Measurements from ENCODE around the gene PTPRD.

PTPRD gene

DNA sequence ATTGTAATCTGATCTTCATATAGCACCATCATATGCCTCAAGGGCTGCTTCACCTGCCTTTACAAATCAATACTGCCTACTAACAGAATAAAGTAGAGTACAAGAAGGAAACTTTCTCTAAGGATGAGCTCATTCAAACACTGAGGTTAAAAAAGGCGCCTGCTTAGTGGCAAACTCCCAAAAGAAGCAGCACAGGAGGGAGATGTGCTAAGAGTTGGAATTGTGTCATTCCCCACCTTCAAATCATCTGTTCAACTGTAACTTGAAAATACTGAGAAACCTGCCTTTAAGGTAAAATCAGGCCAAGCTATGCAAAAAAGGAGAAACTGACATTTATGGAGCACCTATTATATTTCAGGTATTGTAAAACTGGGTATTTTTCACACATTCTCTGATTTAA, 560.6 kb downstream of the PTPRD start:
- TF ChIP-seq, protein P1, sequence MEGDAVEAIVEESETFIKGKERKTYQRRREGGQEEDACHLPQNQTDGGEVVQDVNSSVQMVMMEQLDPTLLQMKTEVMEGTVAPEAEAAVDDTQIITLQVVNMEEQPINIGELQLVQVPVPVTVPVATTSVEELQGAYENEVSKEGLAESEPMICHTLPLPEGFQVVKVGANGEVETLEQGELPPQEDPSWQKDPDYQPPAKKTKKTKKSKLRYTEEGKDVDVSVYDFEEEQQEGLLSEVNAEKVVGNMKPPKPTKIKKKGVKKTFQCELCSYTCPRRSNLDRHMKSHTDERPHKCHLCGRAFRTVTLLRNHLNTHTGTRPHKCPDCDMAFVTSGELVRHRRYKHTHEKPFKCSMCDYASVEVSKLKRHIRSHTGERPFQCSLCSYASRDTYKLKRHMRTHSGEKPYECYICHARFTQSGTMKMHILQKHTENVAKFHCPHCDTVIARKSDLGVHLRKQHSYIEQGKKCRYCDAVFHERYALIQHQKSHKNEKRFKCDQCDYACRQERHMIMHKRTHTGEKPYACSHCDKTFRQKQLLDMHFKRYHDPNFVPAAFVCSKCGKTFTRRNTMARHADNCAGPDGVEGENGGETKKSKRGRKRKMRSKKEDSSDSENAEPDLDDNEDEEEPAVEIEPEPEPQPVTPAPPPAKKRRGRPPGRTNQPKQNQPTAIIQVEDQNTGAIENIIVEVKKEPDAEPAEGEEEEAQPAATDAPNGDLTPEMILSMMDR (IDR thresholded peaks at IDR 0.05; ENCODE audit: borderline replicate concordance, control extremely low read depth, extremely low read depth, insufficient read depth, missing control alignments): no peak
- DNase-seq (ENCODE audit: low spot score): no peak
- in situ Hi-C loops (cut with MboI; ENCODE audit: low sequenced_read_pairs, unreplicated experiment): loop anchor here (25.0 kb wide), 1 partner anchor 210 kb away; no protein-coding TSS in a partner anchor

DNA sequence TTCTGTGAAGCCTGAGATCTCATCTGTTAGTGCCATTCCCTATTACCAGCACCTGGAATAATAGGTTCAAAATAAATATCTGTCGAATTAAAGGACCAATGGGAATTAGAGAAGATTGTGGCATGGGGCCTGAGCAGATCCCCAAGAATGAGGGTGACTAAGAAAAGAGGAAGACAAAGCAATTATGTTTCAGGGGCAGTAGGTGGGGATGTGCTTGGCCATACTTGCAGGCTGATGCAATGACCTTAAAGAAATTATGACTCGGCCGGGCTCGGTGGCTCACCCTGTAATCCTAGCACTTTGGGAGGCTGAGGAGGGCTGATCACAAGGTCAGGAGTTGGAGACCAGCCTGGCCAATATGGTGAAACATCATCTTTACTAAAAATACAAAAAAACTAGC, 562.8 kb downstream of the PTPRD start:
- DNase-seq (ENCODE audit: low spot score): no peak
- TF ChIP-seq, protein P1 (IDR thresholded peaks at IDR 0.05; ENCODE audit: borderline replicate concordance, control extremely low read depth, extremely low read depth, insufficient read depth, missing control alignments): no peak
- in situ Hi-C loops (cut with MboI; ENCODE audit: low sequenced_read_pairs, unreplicated experiment): loop anchor here (25.0 kb wide), 1 partner anchor 212 kb away; no protein-coding TSS in a partner anchor

DNA sequence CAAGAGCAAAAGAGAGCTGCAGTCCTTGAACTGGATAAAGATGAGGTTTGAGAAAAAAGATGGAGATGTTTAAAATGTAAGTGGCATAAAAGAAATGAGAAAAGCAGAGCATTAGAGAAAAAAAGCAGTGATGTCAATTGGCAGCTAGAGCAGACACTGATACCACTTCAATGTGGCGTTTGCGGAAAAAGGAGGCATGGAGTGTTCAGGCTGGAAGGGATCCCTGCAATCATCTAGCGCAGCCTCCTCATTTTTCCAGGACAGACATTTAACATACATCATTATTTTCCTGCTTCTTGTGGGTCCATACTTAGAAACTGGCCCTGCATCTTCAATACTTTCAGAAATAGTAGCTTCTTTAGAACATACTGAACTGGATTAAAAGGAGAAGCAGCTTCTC, 563.8 kb downstream of the PTPRD start:
- in situ Hi-C loops (cut with MboI; ENCODE audit: low sequenced_read_pairs, unreplicated experiment): no loop called here
- TF ChIP-seq, protein P1 (IDR thresholded peaks at IDR 0.05; ENCODE audit: borderline replicate concordance, control extremely low read depth, extremely low read depth, insufficient read depth, missing control alignments): no peak
- DNase-seq (ENCODE audit: low spot score): no peak

DNA sequence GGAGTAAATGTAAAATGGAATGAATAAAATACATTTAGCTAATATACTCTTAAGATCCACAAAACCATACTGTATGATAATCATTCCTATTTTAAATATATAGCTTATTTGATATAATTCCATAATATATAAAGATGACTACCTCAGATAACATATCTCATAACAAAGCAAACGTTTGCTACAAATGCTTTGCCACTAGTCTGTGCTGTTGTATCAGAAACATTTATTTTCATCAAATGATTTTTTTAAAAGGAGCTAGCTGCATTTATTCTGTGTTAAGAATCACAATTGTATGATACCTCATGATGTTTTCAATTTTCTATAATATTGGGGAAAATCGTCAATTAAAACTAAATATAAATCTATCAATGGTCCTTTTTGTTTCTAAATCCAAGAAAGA, 567.2 kb downstream of the PTPRD start:
- DNase-seq (ENCODE audit: low spot score): no peak
- in situ Hi-C loops (cut with MboI; ENCODE audit: low sequenced_read_pairs, unreplicated experiment): no loop called here
- TF ChIP-seq, protein P1 (IDR thresholded peaks at IDR 0.05; ENCODE audit: borderline replicate concordance, control extremely low read depth, extremely low read depth, insufficient read depth, missing control alignments): no peak

DNA sequence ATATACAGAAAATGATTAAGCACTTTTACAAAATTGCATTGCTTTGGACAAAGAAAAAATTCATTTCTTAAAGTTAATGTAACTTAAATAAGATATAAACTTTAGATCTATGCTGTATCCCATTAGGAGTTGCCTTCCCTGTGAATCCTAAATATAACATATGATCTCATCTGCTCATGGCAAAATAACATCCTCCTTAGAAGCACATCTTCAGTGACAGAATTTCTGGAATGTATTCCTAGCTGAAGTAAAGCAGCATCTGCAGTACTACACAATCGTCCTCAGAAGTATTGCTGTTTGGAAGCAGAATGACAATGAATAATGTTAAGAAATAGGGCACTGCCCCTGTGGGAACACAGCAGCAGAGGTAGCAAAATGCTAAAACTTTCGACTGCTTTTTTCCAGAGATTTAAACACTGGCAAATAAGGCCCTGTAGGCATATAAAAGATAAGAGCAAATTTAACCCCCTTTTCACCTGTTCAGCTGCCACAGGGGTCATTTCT, 571.0 kb downstream of the PTPRD start:
- in situ Hi-C loops (cut with MboI; ENCODE audit: low sequenced_read_pairs, unreplicated experiment): no loop called here
- no peak for DNase-seq (ENCODE audit: low spot score)
- TF ChIP-seq, protein P1 (IDR thresholded peaks at IDR 0.05; ENCODE audit: borderline replicate concordance, control extremely low read depth, extremely low read depth, insufficient read depth, missing control alignments): no peak

DNA sequence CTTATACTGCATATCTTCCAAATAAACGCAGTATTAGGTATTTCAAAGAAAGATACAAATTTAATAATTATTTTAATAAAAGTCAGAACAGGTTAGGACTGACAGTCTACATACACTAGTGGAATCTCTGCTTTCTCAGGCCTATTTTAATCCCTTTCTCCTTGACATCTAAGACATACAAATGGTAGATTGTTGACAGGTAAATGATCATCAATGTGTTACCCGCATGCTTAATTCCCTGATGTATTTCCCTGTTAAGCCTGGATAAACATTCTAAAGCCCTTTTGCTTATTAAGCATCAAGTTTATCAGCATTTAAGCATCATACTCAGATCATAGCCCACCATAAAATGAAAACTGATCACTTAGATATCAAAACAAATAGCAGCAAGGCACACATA, 576.7 kb downstream of the PTPRD start:
- no peak for DNase-seq (ENCODE audit: low spot score)
- TF ChIP-seq, protein P1 (IDR thresholded peaks at IDR 0.05; ENCODE audit: borderline replicate concordance, control extremely low read depth, extremely low read depth, insufficient read depth, missing control alignments): no peak
- in situ Hi-C loops (cut with MboI; ENCODE audit: low sequenced_read_pairs, unreplicated experiment): no loop called here

All from GM13976 (cell line).